GM21825 (cell line): Measurements from ENCODE around the gene BST1.

Source experiments
- ATAC-seq: cut with Tn5 transposase; IDR thresholded peaks from one replicate; pipeline ENCODE4 v1.9.1; 2021; ENCODE audit warnings: mild to moderate bottlenecking, moderate library complexity; ENCODE audit not compliant: unreplicated experiment

BST1 gene

DNA sequence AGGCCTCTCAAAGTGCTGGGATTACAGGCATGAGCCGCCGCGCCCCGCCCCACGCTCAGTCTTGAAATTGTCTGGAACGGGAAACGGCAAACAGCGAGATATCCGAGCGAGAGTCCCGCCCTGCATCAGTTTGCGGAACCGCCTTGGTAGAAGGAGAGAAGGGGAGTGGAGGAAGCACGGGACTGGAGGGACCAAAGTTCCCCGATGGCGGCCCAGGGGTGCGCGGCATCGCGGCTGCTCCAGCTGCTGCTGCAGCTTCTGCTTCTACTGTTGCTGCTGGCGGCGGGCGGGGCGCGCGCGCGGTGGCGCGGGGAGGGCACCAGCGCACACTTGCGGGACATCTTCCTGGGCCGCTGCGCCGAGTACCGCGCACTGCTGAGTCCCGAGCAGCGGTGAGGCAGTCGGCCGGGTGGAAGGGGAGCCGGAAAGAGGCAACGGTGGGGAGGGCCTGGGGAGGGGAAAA lies at the start of gene BST1:
Gene BST1, plus strand, starts transcription at position 125 of the 463 bp plus-strand sequence. Its CDS starts 80 bp downstream, at position 205.
- no peak for ATAC-seq

- ATAC-seq: no peak
These were observed 49.4 kb upstream of the BST1 start for GRCh38 chr4:15653420-15653819.

- ATAC-seq: peak; percentile 27
These were observed 48.8 kb upstream of the BST1 start for GRCh38 chr4:15653864-15654592.

- peak; percentile 39 for ATAC-seq
These were observed 48.2 kb upstream of the BST1 start for GRCh38 chr4:15654593-15655222.

GRCh38 chr4:15655223-15656037 lies 47.4 kb upstream of the BST1 start, which contains the start of gene FBXL5:
FBXL5 (minus strand) TSS chr4:15655357; CDS start chr4:15655287, 70 bp downstream.
- ATAC-seq: peak; percentile 67

GRCh38 chr4:15656038-15656470 lies 46.8 kb upstream of the BST1 start:
- no peak for ATAC-seq

- no peak for ATAC-seq
These were observed 45.5 kb upstream of the BST1 start for GRCh38 chr4:15657366-15657765.

DNA sequence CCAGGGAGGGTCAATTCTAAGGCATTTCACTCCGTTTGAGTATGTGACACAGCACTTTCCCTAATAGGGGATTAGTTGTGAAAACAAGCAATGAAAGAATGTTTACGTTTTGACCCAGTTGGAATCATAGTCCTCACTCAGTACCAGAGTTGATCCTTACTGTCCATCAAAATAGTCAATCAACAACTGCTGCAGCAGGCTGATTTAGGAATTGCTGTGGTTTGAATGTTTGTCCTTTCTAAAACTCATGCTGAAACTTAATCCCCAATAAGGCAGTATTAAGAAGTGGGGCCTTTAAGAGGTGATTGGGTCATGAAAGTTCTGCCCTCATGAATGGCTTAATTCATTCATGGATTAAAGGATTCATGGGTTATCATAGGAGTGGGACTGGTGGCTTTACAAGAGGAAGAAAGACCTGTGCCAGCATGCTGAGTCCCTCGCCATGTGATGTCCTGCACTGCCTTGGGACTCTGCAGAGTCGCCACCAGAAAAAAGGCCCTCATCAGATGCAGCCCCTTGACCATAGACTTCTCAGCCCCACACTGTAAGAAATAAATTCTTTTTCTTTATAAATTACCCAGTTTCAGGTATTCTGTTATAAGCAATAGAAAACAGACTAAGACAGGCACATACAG lies 44.6 kb upstream of the BST1 start:
- ATAC-seq: no peak

- no peak for ATAC-seq
These were observed 44.1 kb upstream of the BST1 start for GRCh38 chr4:15658781-15659180.

- ATAC-seq: no peak
These were observed 42.9 kb upstream of the BST1 start for GRCh38 chr4:15659768-15660570.

DNA sequence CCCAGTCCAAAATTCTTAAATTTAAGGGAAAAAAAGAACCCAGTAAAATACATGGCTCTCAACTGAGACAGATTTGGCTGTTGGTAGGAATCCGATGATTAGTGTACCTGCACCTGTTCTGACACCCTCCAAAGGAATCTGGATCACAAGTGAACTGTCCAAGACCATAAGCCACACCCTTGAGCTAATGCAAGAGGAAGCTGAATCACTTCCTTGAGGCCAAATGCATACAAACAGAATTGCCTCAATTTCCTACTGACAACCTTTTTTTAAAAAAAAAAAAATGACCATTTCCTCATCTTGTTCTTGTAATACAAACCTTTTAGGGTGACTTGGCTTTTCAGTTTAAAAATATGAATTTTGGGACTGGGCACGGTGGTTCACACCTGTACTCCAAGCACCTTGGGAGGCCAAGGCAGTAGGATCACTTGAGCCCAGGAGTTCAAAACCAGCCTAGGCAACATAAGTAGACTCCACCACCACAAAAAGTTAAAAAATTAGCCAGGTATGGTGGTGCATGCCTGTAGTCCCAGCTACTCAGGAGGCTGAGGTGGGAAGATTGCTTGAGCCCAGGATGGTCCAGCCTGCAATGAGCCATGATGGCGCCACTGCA lies 37.0 kb upstream of the BST1 start:
- ATAC-seq: no peak

DNA sequence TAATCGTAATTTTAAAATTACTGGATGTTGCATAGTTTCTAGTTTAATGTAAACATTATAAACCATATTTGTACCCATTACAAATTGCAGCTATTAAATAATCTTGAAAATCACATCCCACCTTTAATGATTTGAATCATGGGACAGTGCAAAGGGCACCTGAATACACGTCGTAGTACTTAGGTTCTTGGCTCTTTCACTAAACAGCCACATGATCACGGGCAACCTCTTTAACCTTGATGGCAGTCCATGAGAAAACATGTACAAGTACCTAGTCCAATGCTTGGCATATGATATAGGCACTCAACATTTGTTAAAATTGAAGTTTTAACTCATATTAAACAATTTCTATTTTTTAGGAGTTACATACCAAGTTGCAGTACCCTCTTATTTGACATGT lies 35.9 kb upstream of the BST1 start:
- no peak for ATAC-seq

DNA sequence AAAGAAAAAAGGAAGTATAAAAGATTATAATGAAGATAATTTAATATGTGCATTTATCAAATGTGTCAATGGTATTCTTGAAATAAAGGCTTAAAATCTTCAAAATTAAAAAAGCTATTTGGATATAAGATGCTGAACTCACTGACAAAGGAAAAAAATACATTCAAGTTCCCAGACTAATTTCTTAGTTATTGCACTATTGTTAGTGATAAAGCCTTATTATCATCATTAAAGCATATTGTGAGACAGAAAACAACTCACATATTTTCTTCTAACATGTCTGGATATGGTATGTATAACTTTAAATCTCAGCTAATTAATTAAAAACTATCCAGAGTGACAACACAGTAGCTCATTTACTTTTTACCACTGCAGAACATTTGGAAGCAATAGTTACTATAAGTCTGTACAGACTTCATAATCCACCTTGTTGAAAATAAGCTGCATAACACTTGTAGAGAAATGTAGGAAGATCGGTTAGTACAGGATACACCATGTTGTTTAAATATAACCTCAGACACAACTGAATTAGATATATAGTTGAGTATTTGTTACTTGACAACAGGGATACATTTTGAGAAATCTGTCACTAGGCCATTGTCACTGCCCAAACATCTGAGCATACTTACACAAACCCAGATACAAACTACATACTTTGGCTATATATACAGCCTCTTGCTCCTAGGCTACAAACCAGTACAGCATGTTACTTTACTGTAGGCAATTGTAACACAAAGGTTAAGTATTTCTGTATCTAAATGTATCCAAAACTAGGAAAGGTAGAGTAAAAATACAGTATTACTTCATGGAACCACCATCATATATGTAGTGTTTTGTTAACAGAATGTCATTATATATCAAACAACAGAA lies 34.1 kb upstream of the BST1 start:
- ATAC-seq: no peak

GRCh38 chr4:15670576-15670975 lies 32.3 kb upstream of the BST1 start:
- no peak for ATAC-seq

- no peak for ATAC-seq
These were observed 30.8 kb upstream of the BST1 start for GRCh38 chr4:15672101-15672500.

GRCh38 chr4:15673337-15673736 lies 29.5 kb upstream of the BST1 start:
- ATAC-seq: no peak

DNA sequence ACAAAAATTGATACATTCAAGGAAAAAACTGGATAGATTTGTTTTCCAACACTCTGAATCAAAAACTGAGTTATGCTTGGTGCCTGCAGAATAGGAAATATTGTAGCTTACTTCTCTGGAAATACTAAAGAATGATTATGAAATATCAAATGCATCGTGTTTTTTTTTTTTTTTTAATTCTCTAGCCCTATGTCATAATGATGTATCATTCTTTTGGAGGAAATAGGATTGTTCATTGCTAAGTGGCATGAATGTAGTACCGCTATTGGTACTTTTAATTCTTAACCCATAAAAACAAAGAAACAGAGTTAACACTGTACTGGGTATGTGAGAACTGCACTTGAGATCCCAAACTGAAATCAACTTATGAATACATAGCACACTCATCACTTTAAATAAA lies 28.8 kb upstream of the BST1 start:
- ATAC-seq: no peak

- ATAC-seq: no peak
These were observed 27.9 kb upstream of the BST1 start for GRCh38 chr4:15674926-15675325.

DNA sequence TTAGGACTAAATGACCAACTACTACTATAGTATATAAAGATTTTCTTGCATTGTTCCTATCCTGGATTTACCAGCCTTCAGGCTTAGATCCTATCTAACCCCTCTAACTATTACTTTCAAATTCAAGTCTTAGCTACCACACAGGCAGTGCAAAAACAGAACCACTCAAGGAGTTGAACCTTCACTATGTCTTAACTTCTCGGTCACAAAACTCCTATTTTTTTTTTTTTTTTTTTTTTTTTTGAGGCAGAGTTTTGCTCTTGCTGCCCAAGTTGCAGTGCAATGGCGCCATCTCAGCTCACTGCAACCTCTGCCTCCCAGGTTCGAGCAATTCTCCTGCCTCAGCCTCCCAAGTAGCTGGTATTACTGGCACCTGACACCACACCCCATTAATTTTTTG lies 27.5 kb upstream of the BST1 start:
- no peak for ATAC-seq
